Measurements from ENCODE around the gene NFU1.
A peak's percentile ranks its signal among the peaks of the same experiment; 100 is the strongest.

DNA sequence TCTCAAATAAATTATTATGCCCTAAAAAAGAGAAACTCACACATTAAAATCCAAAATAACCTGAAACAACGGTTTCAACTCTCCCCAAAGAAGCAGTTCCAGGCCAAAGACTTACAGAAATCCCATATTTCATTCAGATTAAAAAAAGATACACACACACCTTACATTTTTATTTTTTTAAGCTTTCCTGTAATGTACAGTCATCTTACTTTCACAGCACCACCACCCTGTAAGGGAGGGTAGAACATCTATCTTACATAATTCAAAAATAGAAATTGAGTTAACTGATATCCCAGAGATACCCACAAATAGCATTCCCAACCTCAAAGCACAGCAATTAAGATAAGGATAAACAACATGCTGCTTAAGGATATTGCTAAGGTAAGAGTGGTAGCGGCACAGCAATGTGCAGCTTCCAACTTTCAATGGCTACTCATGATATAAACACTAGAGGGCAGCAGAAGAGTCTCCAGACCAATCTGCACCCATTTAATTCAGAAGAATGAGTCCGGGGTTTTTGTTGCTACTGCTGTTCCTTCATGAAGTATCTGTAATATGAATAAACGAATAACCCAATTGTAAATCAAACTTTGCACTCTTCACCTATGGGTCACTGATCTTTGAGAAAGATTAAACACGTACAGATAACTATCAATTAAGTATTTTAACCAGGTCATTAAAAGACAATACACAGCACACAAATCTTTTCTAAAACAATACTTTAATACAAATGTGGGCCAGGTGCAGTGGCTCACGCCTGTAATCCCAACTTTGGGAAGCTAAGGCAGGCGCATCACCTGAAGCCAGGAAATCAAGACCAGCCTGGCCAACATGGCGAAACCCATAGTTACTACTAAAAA is 61.5 kb downstream of the NFU1 start:
- TF ChIP-seq CREB1 (IDR thresholded peaks at IDR 0.05) (no peak), SIRT6 (IDR thresholded peaks at IDR 0.05; ENCODE audit: low read length) (no peak), PHF8 (conservative IDR thresholded peaks at IDR 0.05; ENCODE audit: low read depth, low read length) (no peak), TEAD4 (IDR thresholded peaks at IDR 0.05; ENCODE audit: low read depth, low read length) (no peak), TAF1 (IDR thresholded peaks at IDR 0.05; ENCODE audit: low read depth, low read length) (no peak), POLR2A (IDR thresholded peaks at IDR 0.05; ENCODE audit: control extremely low read depth in 1 of 2, low read depth in 2 of 2, low read length in 2 of 2) (no peak), SIN3A (conservative IDR thresholded peaks at IDR 0.05 in 1 of 2, IDR thresholded peaks at IDR 0.05 in 1 of 2; ENCODE audit: low read depth in 1 of 2, low read length in 2 of 2) (no peak), BCL11A (IDR thresholded peaks at IDR 0.05; ENCODE audit: low read depth in 2 of 2, low read length in 2 of 2) (no peak), HDAC6 (IDR thresholded peaks at IDR 0.05; ENCODE audit: low read depth, low read length) (no peak), SP1 (IDR thresholded peaks at IDR 0.05; ENCODE audit: low read depth, low read length) (no peak)
- TF ChIP-seq, protein P1, sequence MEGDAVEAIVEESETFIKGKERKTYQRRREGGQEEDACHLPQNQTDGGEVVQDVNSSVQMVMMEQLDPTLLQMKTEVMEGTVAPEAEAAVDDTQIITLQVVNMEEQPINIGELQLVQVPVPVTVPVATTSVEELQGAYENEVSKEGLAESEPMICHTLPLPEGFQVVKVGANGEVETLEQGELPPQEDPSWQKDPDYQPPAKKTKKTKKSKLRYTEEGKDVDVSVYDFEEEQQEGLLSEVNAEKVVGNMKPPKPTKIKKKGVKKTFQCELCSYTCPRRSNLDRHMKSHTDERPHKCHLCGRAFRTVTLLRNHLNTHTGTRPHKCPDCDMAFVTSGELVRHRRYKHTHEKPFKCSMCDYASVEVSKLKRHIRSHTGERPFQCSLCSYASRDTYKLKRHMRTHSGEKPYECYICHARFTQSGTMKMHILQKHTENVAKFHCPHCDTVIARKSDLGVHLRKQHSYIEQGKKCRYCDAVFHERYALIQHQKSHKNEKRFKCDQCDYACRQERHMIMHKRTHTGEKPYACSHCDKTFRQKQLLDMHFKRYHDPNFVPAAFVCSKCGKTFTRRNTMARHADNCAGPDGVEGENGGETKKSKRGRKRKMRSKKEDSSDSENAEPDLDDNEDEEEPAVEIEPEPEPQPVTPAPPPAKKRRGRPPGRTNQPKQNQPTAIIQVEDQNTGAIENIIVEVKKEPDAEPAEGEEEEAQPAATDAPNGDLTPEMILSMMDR (IDR thresholded peaks at IDR 0.05; ENCODE audit: control extremely low read depth in 1 of 3, insufficient read depth in 1 of 3, low read depth in 1 of 3, low read length in 3 of 3): peak in 2 of 3 experiments; percentile 57 to 66; a peak in 3 of 4 replicates
- TF ChIP-seq, protein P2, sequence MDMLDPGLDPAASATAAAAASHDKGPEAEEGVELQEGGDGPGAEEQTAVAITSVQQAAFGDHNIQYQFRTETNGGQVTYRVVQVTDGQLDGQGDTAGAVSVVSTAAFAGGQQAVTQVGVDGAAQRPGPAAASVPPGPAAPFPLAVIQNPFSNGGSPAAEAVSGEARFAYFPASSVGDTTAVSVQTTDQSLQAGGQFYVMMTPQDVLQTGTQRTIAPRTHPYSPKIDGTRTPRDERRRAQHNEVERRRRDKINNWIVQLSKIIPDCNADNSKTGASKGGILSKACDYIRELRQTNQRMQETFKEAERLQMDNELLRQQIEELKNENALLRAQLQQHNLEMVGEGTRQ (IDR thresholded peaks at IDR 0.05; ENCODE audit: low read length): no peak
